Skin epidermis (tissue), 12 donors: ENCODE results near the gene GPLD1.
"Not testable (repeated sequence)": the region's sequence is repeated elsewhere in the genome, so short reads cannot be mapped to it uniquely, and the experiment has no call there.

ENCODE experiments used
- H3K27ac ChIP-seq, 21 experiments: fragments of 200-600 bp; sonication (generic) in 11 of 21; one replicate each; pipeline ENCODE4 v1.5.0; 2020; ENCODE audit warnings: mild to moderate bottlenecking in 3 of 21, inconsistent platforms in 2 of 21, moderate library complexity in 2 of 21
- H3K4me3 ChIP-seq, 7 experiments: fragments of 200-600 bp; sonication (generic) in 2 of 7; one replicate each; pipeline ENCODE4 v1.5.0; 2020; ENCODE audit warnings: inconsistent platforms in 2 of 7, mild to moderate bottlenecking in 2 of 7, moderate library complexity in 1 of 7

Gene GPLD1

DNA sequence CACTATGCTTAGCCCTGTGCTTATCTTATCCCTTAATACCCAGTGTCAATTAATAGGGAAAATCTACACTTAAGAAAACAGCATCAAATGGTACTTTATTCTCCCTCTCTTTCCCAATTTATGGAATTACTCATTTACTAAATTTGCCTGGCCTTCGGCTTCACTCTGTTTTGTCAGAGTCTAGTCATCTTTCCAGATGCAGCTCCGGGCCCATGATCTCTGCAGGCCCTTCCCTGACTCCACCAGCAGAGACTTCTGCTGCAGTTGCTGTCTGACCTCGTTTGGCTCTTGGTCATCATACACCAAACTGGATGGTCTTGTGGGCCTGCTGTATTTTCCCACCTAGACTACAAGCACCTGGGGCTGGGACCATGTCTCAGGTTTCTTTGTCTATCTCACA lies 59.3 kb downstream of the GPLD1 start:
- Histone ChIP-seq H3K4me3 (no peak overlapping the region), H3K27ac (no peak overlapping the region)

DNA sequence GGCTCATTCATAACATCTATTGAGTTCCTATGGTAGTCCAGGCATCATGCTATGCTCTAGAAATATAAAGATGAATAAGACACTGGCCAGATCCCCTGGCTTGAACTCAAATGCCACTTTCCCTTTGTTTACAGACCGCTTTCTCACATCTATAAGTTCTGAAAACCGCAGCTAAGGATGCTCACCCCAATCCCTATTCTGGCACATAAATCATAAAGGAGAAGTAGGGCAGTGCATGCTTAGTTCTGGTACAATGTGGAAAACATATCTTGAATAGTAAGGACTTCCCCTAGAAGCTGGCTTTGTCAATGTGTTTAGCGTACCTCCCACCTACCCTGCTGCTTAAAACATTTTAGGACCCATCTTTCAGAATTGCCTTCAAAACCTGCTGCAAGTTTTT lies 60.2 kb downstream of the GPLD1 start:
- H3K27ac ChIP-seq, result no peak overlapping the region
- no peak overlapping the region for H3K4me3 ChIP-seq

DNA sequence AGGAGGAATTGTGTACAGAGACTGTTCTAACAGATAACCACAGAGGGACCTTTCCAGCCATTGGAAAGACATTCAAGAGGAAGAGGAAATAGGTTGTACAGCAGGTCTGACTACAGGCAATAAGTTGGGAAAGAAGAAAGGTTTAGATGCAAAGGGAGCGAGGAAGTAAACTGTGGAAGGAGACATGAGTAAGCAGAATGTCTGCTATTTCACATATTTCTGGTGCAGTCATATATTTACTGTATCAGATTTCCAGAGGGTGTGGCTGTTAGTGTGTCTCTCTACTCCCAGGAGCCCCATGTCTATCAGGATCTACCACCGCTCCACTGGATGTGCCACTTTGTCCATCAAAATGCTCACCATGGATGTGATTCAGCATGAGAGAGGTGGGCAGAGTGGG lies 60.8 kb downstream of the GPLD1 start:
- no peak overlapping the region for H3K4me3 ChIP-seq
- H3K27ac ChIP-seq, result no peak overlapping the region

DNA sequence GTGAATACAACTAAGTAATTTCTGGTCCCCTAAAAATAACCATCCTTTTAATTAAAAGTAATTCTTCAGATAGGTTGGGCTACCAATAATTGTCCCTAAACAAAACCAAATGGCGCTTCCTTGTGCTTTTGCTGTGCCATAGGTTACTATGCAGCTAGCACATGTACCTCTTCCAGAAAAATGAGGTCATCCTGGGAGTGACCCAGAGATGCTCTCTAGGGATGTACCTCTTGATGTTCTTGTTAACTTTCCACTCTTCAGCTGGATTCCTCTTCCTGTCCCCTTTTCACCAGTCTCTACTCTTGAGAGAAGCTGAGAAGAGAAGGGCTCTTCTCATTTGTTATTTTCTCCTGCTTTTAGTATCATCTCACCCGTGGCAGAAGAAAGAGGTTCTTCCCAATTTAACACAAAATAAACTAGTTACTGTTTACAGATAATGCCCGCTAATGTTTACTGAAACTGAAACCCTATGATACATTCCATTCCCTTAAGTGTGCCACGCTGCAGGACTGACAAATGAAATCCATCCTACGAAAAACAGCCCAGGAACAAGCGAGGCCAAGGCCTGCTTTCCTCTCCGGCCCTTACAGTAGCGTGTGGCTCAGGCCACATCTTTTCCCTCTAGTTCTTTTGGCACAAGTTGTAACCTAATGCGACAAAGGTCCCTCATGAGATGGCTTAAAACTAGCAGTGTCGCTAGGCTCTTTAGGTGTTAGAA lies 62.5 kb downstream of the GPLD1 start:
- Histone ChIP-seq H3K27ac (no peak overlapping the region), H3K4me3 (no peak overlapping the region)

DNA sequence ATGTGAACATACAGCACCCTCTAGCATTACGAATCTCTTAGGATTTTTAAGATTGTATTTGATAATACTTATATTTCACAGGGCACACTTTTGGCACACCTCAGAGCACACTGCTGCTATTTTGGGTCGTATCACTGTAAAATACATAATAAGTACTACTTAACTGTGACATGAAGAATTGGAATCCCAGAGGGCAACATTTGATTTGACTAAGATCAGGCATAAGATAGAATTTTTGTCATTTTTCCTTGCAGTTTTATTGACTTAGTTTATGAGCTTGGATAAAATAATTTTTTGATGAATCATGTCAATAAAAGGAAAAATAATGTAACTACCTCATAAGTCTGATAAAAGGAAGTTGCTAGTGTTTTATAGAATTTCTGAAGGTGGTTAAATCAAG lies 64.3 kb downstream of the GPLD1 start:
- no peak overlapping the region for H3K27ac ChIP-seq

DNA sequence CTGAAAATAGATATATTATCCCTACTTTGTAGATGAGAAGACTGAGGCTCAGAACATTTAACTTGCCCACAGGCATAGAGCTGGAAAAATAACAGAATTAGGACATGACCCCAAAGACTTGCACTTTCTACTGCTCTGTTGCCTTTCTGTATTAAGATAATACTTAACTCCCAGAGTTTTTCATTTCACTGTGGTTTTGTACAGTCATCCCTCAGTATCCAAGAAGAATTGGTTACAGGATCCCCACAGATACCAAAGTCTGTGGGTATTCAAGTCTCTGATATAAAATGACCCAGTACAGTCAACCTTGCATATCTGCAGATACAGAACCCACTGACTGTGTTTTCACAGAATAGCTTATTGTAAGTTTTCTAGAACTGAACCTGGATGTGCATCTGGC lies 69.9 kb downstream of the GPLD1 start:
- Histone ChIP-seq H3K4me3 (no peak overlapping the region), H3K27ac (no peak overlapping the region)

More for the DNA sequence above, 64.3 kb downstream of the GPLD1 start:
- no peak overlapping the region for H3K4me3 ChIP-seq

DNA sequence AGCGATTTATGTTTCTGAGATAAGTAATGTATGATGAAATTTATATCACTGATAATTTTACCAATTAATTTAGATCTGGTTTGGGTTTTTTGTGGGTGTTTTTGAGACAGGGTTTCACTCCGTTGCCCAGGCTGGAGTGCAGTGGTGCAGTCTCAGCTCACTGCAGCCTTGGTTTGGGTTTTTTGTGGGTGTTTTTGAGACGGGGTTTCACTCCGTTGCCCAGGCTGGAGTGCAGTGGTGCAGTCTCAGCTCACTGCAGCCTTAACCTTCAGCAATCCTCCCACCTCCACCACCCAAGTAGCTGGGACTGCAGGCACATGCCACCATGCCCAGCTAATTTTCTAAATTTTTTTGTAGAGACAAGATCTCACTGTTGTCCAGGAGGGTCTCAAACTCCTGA lies 73.6 kb downstream of the GPLD1 start:
- Histone ChIP-seq H3K4me3 (no peak overlapping the region), H3K27ac (no peak overlapping the region)

DNA sequence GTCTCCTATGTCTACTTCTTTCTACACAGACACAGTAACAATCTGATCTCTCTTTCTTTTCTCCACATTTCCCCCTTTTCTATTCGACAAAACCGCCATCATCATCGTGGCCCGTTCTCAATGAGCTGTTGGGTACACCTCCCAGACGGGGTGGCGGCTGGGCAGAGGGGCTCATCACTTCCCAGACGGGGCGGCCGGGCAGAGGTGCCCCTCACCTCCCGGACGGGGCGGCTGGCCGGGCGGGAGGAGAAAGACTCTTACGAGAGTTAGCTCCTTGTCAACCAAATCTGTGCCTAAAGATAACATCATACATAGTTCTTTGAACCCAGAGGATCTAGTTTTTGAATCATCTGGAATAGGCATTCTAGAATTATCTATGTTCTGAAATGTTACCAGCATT lies 74.8 kb downstream of the GPLD1 start:
- H3K27ac ChIP-seq, H3K4me3 ChIP-seq: not testable (repeated sequence)

DNA sequence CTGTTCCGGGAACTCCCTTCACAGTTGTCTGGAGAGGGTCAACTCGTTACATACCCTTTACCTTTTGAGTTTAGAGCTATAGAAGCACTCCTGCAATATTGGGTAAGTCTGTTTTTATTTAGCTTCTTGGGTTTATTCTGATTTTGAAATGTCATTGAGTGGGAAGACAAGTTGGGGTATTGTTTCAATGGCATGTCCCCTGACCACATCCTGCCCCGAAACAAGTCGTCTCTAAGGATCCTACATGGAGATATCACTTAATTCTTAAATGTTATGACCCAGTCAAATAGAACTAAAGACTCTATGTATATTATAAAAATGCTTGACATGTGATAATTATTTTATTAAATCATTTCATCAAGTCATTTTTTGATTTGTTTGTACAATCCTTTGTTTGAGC lies 77.1 kb downstream of the GPLD1 start:
- Histone ChIP-seq H3K27ac (no peak overlapping the region), H3K4me3 (no peak overlapping the region)

DNA sequence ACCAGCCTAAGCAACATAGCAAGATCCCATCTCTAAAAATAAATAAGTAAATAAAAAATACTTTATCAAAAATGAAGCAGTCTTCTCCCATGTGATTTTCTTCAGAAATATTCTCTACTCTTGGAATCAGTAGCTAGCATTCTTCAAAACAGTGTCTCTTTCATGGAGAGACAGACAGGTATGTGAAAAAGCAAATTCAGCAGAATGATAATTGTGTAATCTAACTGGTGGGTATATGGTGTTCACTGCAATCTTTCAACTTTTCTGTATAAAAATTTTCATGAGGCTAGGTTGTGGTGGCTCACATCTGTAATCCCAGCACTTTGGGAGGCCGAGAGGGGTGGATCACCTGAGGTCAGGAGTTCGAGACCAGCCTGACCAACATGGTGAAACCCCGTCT lies 78.8 kb downstream of the GPLD1 start:
- no peak overlapping the region for H3K4me3 ChIP-seq
- H3K27ac ChIP-seq, result no peak overlapping the region

DNA sequence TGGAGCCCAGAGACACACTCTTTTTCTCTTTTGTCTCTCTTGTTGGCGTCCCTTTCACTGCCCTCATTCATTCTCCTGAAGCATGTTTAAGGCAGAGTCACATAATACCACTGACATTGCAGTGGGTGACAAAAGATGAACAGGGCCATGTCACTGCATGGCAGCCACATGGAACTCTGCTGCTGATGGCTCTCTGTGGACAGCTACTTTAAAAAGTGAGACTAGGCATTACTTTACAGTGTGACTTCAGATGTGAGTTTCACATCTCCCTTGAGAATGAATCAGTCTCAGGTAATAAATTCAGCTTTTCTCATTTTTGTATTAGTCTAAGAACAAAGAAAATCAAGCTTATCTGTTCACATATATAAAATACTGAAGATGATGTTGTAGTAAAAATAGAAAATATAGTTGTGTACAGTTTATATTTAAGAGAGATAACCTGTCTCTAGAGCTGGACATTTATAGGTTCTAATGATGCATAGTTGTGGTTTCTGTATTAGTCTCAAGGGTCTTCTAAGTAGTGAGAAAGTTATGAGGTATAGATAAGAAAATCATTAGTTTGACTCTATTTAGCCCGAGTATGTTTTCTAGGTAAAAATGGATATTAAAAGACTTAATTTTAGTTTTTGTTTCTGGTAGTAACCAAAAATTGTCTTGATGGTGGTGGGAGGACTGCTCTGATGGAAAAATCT lies 80.5 kb downstream of the GPLD1 start:
- Histone ChIP-seq H3K27ac (no peak overlapping the region), H3K4me3 (no peak overlapping the region)

DNA sequence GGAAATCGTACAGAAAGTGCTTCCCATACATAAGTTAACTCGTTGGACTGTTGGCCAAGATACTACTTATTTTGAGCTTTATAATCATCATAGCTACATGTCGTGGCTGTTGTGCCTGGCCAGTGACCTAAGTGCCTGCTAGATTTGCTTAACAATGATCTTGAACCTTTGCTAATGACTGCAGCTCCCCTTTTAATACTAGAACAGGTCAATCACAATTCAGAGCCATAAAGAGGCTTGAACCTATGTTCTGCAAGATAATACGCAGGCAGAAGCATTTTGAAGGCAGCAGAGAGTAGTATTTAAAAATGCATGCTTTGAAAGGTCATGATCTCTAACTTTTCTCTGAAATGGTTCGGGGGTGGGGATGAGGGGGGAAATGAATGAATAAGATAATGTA lies 84.1 kb downstream of the GPLD1 start:
- Histone ChIP-seq H3K4me3 (no peak overlapping the region), H3K27ac (no peak overlapping the region)

DNA sequence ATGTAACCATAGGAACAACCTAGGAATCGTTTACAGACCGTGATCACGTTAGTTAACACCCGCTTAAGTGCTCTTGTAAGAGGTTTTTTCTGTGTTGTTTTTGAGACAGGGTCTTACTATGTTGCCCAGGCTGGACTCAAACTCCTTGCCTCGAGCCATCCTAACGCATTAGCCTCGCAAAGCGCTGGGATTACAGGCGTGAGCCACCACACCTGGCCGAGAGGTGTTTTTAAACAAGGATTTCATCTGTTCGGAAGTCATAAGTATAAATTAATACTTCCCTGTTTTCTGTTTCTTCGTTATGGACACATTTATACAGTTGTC lies 85.9 kb downstream of the GPLD1 start:
- peak overlapping the region in 19 of 21 experiments; percentile 48 to 90 (median 82) for H3K27ac ChIP-seq
- H3K4me3 ChIP-seq, result peak overlapping the region; percentile 58 to 99 (median 79)

DNA sequence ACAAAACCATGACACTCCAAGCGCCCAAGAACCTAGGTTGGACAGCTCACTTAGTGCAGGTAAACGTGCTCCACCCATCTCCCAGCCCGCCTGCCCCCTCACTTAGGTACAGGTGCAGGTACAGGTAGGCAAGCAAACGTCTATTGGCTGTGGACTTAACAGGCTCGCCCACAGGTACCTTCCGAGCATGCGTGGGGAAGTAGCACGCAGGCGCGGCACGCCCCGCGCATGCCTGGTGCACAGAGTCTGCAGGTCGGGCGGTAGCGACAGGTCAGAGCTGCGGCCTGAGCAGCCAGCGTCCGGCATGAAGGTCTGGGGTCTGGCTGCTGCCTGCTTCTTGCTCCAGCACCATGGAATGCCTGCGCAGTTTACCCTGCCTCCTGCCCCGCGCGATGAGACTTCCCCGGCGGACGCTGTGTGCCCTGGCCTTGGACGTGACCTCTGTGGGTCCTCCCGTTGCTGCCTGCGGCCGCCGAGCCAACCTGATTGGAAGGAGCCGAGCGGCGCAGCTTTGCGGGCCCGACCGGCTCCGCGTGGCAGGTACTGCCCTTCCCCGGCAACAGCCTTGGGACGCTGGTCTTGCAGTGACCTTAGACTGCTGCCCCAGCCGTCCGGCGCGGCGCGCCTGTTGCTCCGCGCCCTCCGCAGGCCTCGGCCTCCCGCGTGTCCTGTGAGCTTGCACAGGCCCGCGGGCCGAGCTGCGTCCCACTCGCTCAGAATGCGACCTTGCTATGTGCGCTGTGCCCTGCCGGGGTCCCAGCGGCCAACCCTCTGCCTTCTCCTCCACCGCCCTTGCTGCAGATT lies 86.5 kb downstream of the GPLD1 start, which contains the start of gene MRS2:
Gene MRS2 (plus strand): TSS at position 240 of the 804 bp plus-strand sequence. CDS start 111 bp downstream, at position 351.
- peak within 1 kb of the TSS in 20 of 21 experiments; percentile 48 to 90 (median 80) for H3K27ac ChIP-seq
- peak within 1 kb of the TSS; percentile 58 to 99 (median 79) for H3K4me3 ChIP-seq

DNA sequence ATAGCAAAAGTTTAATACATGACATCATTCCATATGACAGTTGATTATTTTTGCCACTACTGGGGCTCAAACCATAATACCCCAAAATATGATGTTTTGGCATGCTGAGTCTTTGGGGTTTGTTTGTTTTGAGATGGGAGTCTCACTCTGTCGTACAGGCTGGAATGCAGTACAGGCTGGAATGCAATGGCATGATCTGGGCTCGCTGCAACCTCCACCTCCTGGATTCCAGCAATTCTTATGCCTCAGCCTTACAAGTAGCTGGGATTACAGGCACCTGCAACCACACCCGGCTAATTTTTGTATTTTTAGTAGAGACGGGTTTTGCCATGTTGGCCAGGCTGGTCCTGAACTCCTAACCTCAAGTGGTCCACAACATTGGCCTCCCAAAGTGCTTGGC lies 87.9 kb downstream of the GPLD1 start:
- no peak overlapping the region for H3K4me3 ChIP-seq
- no peak overlapping the region for H3K27ac ChIP-seq

DNA sequence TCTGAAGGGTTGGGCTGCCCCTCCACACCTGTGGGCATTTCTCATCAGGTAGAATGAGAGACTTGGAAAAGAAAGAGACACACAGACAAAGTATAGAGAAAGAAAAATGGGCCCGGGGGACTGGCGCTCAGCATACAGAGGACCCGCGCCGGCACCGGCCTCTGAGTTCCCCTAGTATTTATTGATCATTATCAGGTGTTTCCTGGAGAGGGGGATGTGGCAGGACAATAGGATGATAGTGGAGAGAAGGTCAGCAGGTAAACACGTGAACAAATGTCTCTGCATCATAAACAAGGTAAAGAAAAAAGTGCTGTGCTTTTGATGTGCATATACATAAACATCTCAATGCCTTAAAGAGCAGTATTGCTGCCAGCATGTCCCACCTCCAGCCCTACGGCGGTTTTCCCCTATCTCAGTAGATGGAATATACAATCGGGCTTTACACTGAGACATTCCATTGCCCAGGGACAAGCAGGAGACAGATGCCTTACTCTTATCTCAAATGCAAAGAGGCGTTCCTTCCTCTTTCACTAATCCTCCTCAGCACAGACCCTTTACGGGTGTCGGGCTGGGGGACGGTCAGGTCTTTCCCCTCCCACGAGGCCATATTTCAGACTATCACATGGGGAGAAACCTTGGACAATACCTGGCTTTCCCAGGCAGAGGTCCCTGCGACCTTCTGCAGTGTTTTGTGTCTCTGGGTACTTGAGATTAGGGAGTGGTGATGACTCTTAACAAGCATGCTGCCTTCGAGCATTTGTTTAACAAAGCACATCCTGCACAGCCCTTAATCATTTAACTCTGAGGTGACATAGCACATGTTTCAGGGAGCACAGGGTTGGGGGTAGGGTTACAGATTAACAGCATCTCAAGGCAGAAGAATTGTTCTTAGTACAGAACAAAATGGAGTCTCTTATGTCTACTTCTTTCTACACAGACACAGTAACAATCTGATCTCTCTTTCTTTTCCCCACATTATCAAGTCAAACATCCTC lies 89.0 kb downstream of the GPLD1 start:
- H3K27ac ChIP-seq, H3K4me3 ChIP-seq: not testable (repeated sequence)

DNA sequence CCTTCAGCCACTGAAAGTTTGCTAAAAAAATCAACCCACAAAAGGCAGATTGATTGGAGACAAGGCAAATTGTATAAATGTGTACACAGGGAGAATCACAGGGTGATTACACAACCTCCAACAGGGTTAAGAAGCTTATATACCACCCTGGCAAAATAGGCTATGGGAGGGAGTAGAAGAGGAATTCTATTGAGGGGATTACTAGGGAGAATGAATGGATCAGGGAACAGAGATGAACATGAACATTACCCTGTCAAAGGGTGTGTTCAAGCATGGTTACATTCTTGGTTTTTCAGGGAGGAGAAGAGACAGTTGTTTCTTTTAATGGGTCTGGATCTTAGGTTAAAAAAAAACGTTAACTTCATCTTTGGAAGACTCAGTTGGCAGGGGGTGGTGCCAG lies 91.7 kb downstream of the GPLD1 start:
- H3K4me3 ChIP-seq, result no peak overlapping the region

DNA sequence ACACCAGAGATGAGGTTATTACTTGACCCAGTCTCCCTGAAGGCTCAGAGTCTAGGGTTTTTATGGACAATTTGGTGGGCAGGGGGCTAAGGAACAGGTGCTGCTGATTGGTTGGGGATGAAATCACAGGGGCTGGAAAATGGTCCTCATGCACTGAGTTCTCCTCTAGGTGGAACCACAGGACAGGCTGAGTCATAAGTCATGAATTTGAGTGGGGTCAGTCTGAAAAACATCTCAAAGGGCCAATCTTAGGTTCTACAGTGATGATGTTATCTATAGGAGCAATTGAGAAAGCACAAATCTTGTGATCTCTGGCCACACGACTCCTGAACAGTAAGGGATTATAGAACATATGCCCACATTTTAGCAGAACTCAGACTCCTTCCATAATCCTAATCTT lies 92.6 kb downstream of the GPLD1 start:
- Histone ChIP-seq H3K27ac (no peak overlapping the region), H3K4me3 (no peak overlapping the region)

More for the DNA sequence above, 91.7 kb downstream of the GPLD1 start:
- no peak overlapping the region for H3K27ac ChIP-seq

DNA sequence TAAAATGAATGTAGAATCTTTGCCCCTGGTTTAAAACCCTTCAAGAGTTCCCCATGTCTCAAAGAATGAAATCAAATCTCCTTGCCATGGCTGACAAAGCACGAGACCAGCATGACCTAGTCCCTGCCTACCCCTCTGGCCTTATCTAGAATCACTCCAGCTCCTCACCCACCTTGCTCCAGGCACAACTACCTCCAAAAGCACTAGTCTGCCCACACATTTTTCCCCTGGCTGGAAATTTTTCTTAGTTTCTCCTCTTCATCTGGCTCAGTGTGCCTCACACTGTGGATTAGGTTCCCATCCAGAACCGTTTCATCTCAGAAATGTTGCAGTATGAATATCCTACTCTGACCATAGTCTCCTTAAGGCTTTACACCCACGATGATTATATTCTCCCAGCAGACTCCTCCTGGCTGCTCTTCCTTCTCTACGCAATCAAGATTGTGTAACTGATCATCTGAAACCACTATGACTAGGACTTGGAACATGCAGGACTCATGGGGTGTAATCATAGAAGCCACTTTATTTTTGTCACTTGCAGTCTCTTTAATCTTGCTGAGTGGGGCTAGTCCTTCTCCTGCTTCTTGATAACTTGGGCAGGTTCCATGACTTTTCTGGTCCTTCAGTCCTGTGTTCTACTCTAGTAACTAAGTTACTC lies 94.5 kb downstream of the GPLD1 start:
- Histone ChIP-seq H3K27ac (no peak overlapping the region), H3K4me3 (no peak overlapping the region)
